Spleen (tissue), 7 donors: ENCODE measurements around the gene RAD23B.

Experiments used
- CTCF ChIP-seq, 11 experiments: fragments of 200-600 bp in 7 of 11; fragments of 450-650 bp in 4 of 11; sonication (generic) in 4 of 11; IDR thresholded peaks in 8 of 11; conservative IDR thresholded peaks in 3 of 11; 1 replicate in 7 of 11; 2 replicates in 4 of 11; pipeline versions ENCODE4 v1.4.0 to v1.8.0; 2016 to 2021; ENCODE audit warnings: antibody characterized with exemption in 11 of 11, inconsistent platforms in 4 of 11, mild to moderate bottlenecking in 1 of 11
- POLR2A ChIP-seq, 3 donors: fragments of 450-650 bp; IDR thresholded peaks; one replicate each; pipeline ENCODE4 v1.5.1; 2017; ENCODE audit warnings: antibody characterized with exemption in 3 of 3, mild to moderate bottlenecking in 1 of 3
- donor health status: DM: no; HTN: no; CAD: no; lungs with moderate emphysema.
- donor health status: DM: no; HTN: no; CAD: no.
- donor health status: DM: no; HTN: no; CAD: no.

GRCh38 chr9:107269254-107269653 lies 13.8 kb upstream of the RAD23B start:
- no peak for TF ChIP-seq CTCF (IDR thresholded peaks at IDR 0.05 in 8 of 11, conservative IDR thresholded peaks at IDR 0.05 in 3 of 11)
- no peak for TF ChIP-seq POLR2A (IDR thresholded peaks at IDR 0.05)
